Measurements from ENCODE around the gene IQCE. TPM values are rescaled to one million over a fixed set of nuclear protein-coding genes. Genes with fewer than 3 reads are reported as not detected.

IQCE gene
- total RNA-seq, 1 donor from 2014 or later: 22.2 TPM

DNA sequence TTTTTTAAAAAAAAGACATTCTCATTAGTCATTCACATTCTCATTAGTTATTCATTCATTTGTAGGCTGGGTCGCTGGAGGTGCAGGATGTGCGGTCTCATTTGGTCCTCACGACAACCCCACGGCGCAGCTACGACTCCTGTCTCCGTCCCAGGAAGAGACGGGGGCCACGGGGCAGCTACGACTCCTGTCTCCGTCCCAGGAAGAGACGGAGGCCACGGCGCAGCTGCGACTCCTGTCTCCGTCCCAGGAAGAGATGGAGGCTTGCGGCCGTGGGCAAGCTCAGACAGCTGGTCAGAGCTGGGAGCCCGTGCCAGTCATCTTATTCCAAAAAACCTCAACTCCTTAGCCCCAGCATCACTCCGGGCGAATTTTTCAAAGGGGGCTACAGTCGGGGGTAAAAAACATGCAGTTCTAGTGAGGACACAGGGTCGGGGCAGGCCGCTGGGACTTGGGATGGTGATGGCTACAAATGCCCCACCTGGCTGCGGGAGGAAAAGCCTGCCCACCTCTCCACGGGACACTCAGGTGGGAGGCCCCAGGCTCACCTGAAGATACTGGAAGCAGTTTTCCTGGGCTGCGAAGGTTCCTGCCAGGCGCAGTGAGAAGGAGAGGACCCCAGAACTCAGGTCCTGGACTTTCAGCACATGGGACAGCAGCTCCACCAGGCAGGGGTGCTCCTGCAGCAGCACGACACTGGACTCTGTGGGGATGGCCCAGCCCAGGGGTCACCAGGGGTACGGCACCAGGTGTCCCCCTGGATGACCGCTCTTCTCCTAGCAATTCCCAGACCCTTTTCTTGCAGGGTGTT, 11.8 kb upstream of the IQCE start:
- ATAC-seq: no peak
- peak; percentile 58 for DNase-seq
- Histone ChIP-seq H3K27me3 (no peaks in the 10 kb centered on the region), H3K36me3 (peaks cover 78% of the 10 kb centered on the region), H3K9me3 (no peaks in the 10 kb centered on the region), H3K4me3 (no peak overlapping the region), H3K27ac (no peak overlapping the region), H3K4me1 (no peaks in the 10 kb centered on the region)
- intact Hi-C loops (cut with DNase I): no loop called here
- TF ChIP-seq, protein P1, sequence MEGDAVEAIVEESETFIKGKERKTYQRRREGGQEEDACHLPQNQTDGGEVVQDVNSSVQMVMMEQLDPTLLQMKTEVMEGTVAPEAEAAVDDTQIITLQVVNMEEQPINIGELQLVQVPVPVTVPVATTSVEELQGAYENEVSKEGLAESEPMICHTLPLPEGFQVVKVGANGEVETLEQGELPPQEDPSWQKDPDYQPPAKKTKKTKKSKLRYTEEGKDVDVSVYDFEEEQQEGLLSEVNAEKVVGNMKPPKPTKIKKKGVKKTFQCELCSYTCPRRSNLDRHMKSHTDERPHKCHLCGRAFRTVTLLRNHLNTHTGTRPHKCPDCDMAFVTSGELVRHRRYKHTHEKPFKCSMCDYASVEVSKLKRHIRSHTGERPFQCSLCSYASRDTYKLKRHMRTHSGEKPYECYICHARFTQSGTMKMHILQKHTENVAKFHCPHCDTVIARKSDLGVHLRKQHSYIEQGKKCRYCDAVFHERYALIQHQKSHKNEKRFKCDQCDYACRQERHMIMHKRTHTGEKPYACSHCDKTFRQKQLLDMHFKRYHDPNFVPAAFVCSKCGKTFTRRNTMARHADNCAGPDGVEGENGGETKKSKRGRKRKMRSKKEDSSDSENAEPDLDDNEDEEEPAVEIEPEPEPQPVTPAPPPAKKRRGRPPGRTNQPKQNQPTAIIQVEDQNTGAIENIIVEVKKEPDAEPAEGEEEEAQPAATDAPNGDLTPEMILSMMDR (IDR thresholded peaks at IDR 0.05): no peak

DNA sequence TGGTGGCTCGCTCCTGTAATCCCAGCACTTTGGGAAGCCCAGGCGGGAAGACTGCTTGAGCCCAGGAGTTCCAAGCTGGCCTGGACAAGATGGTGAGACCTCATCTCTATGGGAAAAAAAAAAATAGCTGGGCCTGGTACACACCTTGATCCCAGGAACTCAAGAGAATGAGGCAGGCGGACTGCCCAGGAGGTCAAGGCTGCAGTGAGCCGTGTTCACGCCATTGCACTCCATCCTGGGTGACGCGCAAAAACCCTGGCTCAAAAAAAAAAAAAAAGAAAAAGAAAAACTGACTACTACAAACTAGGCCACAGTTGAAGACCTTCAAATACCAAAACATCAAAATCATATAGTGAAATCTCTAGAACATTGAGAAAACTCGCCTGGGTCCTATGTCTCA, 7.4 kb upstream of the IQCE start:
- DNase-seq (peak; percentile 9), ATAC-seq (no peak)
- H3K4me3 ChIP-seq: no peak overlapping the region
- no peak overlapping the region for H3K27ac ChIP-seq
- no peaks in the 10 kb centered on the region for H3K9me3 ChIP-seq
- peaks cover 40% of the 10 kb centered on the region for H3K36me3 ChIP-seq
- peaks cover 23% of the 10 kb centered on the region for H3K4me1 ChIP-seq
- intact Hi-C loops (cut with DNase I): no loop called here
- TF ChIP-seq, protein P1 (IDR thresholded peaks at IDR 0.05): no peak
- H3K27me3 ChIP-seq: no peaks in the 10 kb centered on the region

DNA sequence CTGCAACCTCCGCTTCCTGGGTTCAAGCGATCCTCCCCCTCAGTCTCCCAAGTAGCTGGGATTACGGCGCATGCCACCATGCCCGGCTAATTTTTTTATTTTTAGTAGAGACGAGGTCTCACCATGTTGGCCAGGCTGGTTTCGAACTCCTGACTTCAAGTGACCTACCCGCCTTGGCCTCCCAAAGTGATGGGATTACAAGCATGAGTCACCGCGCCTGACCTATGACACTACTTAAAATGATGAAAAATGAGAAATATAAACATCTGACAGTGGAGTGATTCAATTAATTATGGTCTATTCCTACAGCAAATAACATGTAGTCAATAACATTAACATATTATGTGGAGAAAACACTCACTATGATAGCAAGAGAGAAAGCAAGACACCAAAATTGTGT, 5.7 kb upstream of the IQCE start:
- H3K4me3 ChIP-seq: no peak overlapping the region

DNA sequence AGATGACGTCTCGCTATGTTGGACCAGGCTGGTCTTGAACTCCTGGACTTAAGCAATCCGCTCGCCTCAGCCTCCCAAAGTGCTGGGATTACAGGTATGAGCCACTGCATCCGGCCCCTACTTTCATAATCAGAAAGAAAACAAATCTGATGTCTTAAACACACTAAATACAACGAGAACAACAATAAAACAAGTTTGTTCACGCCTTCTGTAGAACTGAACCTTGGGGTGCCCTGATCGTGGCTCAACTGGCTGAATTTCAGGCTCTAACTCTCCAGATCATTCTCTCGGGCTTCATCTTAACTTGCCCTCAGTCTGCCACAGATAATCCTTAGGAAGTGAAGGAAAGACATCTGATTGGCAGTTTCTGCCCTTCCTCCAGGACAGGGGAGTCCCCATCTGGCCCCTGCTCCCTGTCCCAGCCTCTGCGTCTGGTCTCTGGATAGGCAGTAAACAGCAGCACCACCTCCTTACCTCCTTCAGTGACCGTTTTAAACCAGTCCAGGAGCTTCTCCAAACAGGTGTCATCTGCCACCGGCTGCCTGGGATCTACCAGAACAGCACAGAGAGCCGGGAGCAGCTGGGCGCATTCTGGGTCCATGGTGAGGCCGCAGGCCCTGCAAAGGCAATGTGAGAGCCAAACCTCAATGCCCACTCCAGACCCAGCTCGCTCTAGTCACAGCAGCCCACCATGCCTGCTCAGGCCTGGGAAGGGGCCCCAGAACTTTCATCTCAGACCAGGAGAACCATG, 4.8 kb upstream of the IQCE start:
- intact Hi-C loops (cut with DNase I): no loop called here
- peak; percentile 4 for DNase-seq
- ATAC-seq: no peak
- H3K27me3 ChIP-seq: no peaks in the 10 kb centered on the region
- TF ChIP-seq, protein P1 (IDR thresholded peaks at IDR 0.05): no peak
- peaks cover 14% of the 10 kb centered on the region for H3K36me3 ChIP-seq
- no peaks in the 10 kb centered on the region for H3K9me3 ChIP-seq
- peak overlapping the region; percentile 88 for H3K4me3 ChIP-seq
- H3K4me1 ChIP-seq: peaks cover 33% of the 10 kb centered on the region
- H3K27ac ChIP-seq: no peak overlapping the region

More for the DNA sequence above, 5.7 kb upstream of the IQCE start:
- DNase-seq: no peak
- H3K27me3 ChIP-seq: no peaks in the 10 kb centered on the region
- no peaks in the 10 kb centered on the region for H3K9me3 ChIP-seq
- peaks cover 29% of the 10 kb centered on the region for H3K4me1 ChIP-seq
- no peak overlapping the region for H3K27ac ChIP-seq
- ATAC-seq: no peak
- H3K36me3 ChIP-seq: peaks cover 23% of the 10 kb centered on the region
- TF ChIP-seq, protein P1 (IDR thresholded peaks at IDR 0.05): no peak
- intact Hi-C loops (cut with DNase I): no loop called here

DNA sequence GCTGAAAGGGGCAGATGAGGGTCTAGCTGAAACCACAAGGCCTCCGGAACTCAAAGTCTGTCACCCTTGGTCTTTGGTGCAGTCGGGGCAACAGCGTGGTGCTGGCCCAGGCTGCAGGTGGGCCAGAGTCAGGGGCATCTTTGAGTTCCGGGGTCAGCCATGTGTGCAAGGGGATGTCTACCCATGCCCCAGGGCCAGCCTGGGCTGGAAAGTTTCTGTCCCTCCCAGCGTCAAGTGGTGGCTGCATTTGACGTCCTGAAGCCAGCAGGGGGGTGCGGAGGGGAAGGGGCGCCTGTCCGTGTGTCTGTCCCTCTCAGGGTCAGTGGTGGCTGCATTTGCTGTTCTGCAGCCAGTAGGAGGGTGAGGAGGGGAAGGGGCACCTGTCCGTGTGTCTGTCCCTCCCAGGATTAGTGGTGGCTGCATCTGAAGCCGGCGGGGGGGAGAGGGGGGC, 4.1 kb upstream of the IQCE start:
- Histone ChIP-seq H3K4me1 (peaks cover 33% of the 10 kb centered on the region), H3K9me3 (no peaks in the 10 kb centered on the region), H3K27ac (peak overlapping the region; percentile 100), H3K4me3 (peak overlapping the region; percentile 88), H3K27me3 (no peaks in the 10 kb centered on the region), H3K36me3 (peaks cover 8% of the 10 kb centered on the region)
- DNase-seq: peak; percentile 65
- no peak for ATAC-seq
- TF ChIP-seq, protein P1 (IDR thresholded peaks at IDR 0.05): no peak
- intact Hi-C loops (cut with DNase I): no loop called here
